SK-N-MC (cell line): ENCODE results near the gene FANCG.

Source experiments
- EZH2 ChIP-seq: fragments of 200-600 bp; sonication (generic); IDR thresholded peaks from one replicate; pipeline ENCODE4 v1.6.1; 2017; ENCODE audit warnings: antibody characterized with exemption
- FOXP2 ChIP-seq: optimal IDR thresholded peaks from 2 replicates; pipeline ENCODE3; 2011; ENCODE audit warnings: mild to moderate bottlenecking, moderate library complexity; ENCODE audit not compliant: insufficient read depth; ENCODE audit errors: extremely low read length, control extremely low read depth
- POLR2AphosphoS5 ChIP-seq: IDR thresholded peaks from 2 replicates; pipeline ENCODE4 v1.6.1; 2012; ENCODE audit warnings: mild to moderate bottlenecking, low read depth, low read length, borderline replicate concordance

- TF ChIP-seq POLR2AphosphoS5: peak; percentile 16
- no peak for TF ChIP-seq EZH2
- TF ChIP-seq FOXP2: no peak
Measured at GRCh38 chr9:35054185-35054835, 25.4 kb downstream of the FANCG start.
